ENCODE data around the gene KPNA4. TPM values are rescaled to one million over a fixed set of nuclear protein-coding genes. Genes with fewer than 3 reads are reported as not detected.

KPNA4 gene
- total and polyA plus RNA-seq, 2 donors (not counting 3 experiments of a cell fraction or from before 2014, with no cell fraction given): 12.2 to 70.1 TPM

- dilution Hi-C loops (cut with MboI; ENCODE audit: extremely low pct_ligation_motif_present, low sequenced_read_pairs): no loop called here
- Histone ChIP-seq H3K27me3 (ENCODE audit: control insufficient read depth in 2 of 2, insufficient read depth in 2 of 2, low read length in 2 of 2) (no peaks in the 10 kb centered on the region), H3K4me1 (ENCODE audit: control insufficient read depth, extremely low read depth, insufficient read depth, low read length) (peaks cover 21% of the 10 kb centered on the region)
These were observed 119.5 kb downstream of the KPNA4 start for GRCh38 chr3:160445854-160446253.

More at GRCh38 chr3:160445854-160446253, 119.5 kb downstream of the KPNA4 start:
- TF ChIP-seq EZH2 (IDR thresholded peaks at IDR 0.05; ENCODE audit: borderline replicate concordance, low read depth, low read length, severe bottlenecking) (no peak), POLR2AphosphoS5 (IDR thresholded peaks at IDR 0.05; ENCODE audit: insufficient read depth, low read depth, low read length) (no peak), GATA2 (IDR thresholded peaks at IDR 0.05; ENCODE audit: insufficient read depth, insufficient read length, low read depth, low read length) (no peak), JUN (IDR thresholded peaks at IDR 0.05; ENCODE audit: borderline replicate concordance, insufficient read depth, insufficient read length, low read depth) (no peak), FOS (IDR thresholded peaks at IDR 0.05; ENCODE audit: borderline replicate concordance, insufficient read depth, low read length) (no peak)
- H3K36me3 ChIP-seq (ENCODE audit: control insufficient read depth in 2 of 2, extremely low read depth in 1 of 2, insufficient read depth in 2 of 2, low read length in 2 of 2): no peaks in the 10 kb centered on the region
- BruUV-seq (replicated peaks): no TSS peak
- intact Hi-C loops (cut with micrococcal nuclease): no loop called here
- H3K9me1 ChIP-seq (replicated peaks; ENCODE audit: control insufficient read depth, extremely low read depth, insufficient read depth, low read length): no peaks in the 10 kb centered on the region
- no peak overlapping the region for H3K27ac ChIP-seq (ENCODE audit: insufficient read depth, low read depth, low read length)
- H3K4me3 ChIP-seq (replicated peaks in 1 of 3; ENCODE audit: insufficient read depth in 1 of 3, low read depth in 1 of 3, low read length in 3 of 3): no peak overlapping the region
- ChIA-PET CTCF (interaction anchor here (1.1 kb wide), 1 partner anchor 16 kb away, joined by 3 read pairs; no protein-coding TSS in a partner anchor), POLR2A (no interaction called here)
- H2AFZ ChIP-seq (ENCODE audit: low read depth, low read length): no peak overlapping the region
- no peaks in the 10 kb centered on the region for H3K9me3 ChIP-seq (replicated peaks; ENCODE audit: control insufficient read depth, insufficient read depth, low read length)
- H3K4me2 ChIP-seq (ENCODE audit: insufficient read depth, low read length): no peak overlapping the region
- DNase-seq (ENCODE audit: low read depth, low spot score) (no peak), FAIRE-seq (no peak)
- no peaks in the 10 kb centered on the region for H4K20me1 ChIP-seq (replicated peaks; ENCODE audit: control insufficient read depth, extremely low read depth, insufficient read depth, low read length)
- no peak overlapping the region for H3K9ac ChIP-seq (replicated peaks; ENCODE audit: extremely low read depth, insufficient read depth, low read length)
- peaks cover 82% of the 10 kb centered on the region for H3K79me2 ChIP-seq (ENCODE audit: control insufficient read depth, insufficient read depth, low read length)

Small RNA genes lying within 50 kb of the gene (small RNA-seq; reads per million reads assigned to genes)
- not detected for gene RNU7-136P (ENCODE audit: insufficient read depth, insufficient read length, low read depth, low replicate concordance)

Other genes with a start within 250 kb of the KPNA4 start
- 21.4 and 22.5 TPM in 2 replicates for gene IFT80, start 166.3 kb downstream of the KPNA4 start, total RNA-seq
- 4.9 and 7.3 TPM in 2 replicates for gene IFT80, start 166.3 kb downstream of the KPNA4 start, polyA plus RNA-seq
- 126 and 153 TPM in 2 replicates for gene SMC4, start 165.9 kb downstream of the KPNA4 start, total RNA-seq
- 23.7 and 32.1 TPM in 2 replicates for gene SMC4, start 165.9 kb downstream of the KPNA4 start, polyA plus RNA-seq
- gene TRIM59, start 115.8 kb downstream of the KPNA4 start, total RNA-seq: 32.5 and 33.0 TPM in 2 replicates
- 6.4 and 6.8 TPM in 2 replicates for gene TRIM59, start 115.8 kb downstream of the KPNA4 start, polyA plus RNA-seq
- not detected in 2 replicates for gene ARL14, start 111.6 kb upstream of the KPNA4 start, total RNA-seq
- gene ARL14, start 111.6 kb upstream of the KPNA4 start, polyA plus RNA-seq: not detected in 2 replicates
- 2.3 and 2.9 TPM in 2 replicates for gene PPM1L, start 190.7 kb upstream of the KPNA4 start, total RNA-seq
- 0.35 and 0.63 TPM in 2 replicates for gene PPM1L, start 190.7 kb upstream of the KPNA4 start, polyA plus RNA-seq